HL-60 (cell line): Measurements from ENCODE around the gene RBM39.
A peak's percentile ranks its signal among the peaks of the same experiment; 100 is the strongest.

Experiments used
- DNase-seq, 2 experiments: peaks; one replicate each; pipeline ENCODE4 v3.0.0-alpha.2; 2010 to 2020; ENCODE audit warnings: low read depth in 1 of 2, low spot score in 1 of 2
- H3K27ac ChIP-seq: fragments of 250-450 bp; sonication (Bioruptor Pico); replicated peaks from 2 replicates; pipeline ENCODE4 v1.5.1; 2020; ENCODE audit warnings: mild to moderate bottlenecking, moderate library complexity
- H3K27me3 ChIP-seq: fragments of 250-450 bp; sonication (Bioruptor Pico); 2 replicates; pipeline ENCODE4 v1.5.1; 2021; ENCODE audit warnings: mild to moderate bottlenecking, moderate library complexity; ENCODE audit not compliant: insufficient read depth, poor library complexity, severe bottlenecking
- H3K4me3 ChIP-seq: replicated peaks from 2 replicates; pipeline ENCODE4 v1.5.1; 2011; ENCODE audit warnings: mild to moderate bottlenecking, control low read depth, low read length; ENCODE audit not compliant: insufficient read depth
- GABPA ChIP-seq: IDR thresholded peaks from 2 replicates; pipeline ENCODE4 v1.6.1; 2012; ENCODE audit warnings: low read depth
- POLR2AphosphoS5 ChIP-seq: IDR thresholded peaks from 2 replicates; pipeline ENCODE4 v1.6.1; 2012; ENCODE audit warnings: low read depth
- SPI1 ChIP-seq: IDR thresholded peaks from 2 replicates; pipeline ENCODE4 v1.6.1; 2012; ENCODE audit warnings: low read depth, mild to moderate bottlenecking, borderline replicate concordance
- TF ChIP-seq, protein P1 (sequence below): IDR thresholded peaks from 2 replicates; pipeline ENCODE4 v1.6.1; 2012; ENCODE audit warnings: low read depth; ENCODE audit not compliant: insufficient replicate concordance
- TF ChIP-seq, protein P2 (sequence below): IDR thresholded peaks from one replicate; pipeline ENCODE4 v1.5.1; 2011; ENCODE audit warnings: low read length, control low read depth, inconsistent platforms; ENCODE audit not compliant: insufficient read depth

Gene RBM39

DNA sequence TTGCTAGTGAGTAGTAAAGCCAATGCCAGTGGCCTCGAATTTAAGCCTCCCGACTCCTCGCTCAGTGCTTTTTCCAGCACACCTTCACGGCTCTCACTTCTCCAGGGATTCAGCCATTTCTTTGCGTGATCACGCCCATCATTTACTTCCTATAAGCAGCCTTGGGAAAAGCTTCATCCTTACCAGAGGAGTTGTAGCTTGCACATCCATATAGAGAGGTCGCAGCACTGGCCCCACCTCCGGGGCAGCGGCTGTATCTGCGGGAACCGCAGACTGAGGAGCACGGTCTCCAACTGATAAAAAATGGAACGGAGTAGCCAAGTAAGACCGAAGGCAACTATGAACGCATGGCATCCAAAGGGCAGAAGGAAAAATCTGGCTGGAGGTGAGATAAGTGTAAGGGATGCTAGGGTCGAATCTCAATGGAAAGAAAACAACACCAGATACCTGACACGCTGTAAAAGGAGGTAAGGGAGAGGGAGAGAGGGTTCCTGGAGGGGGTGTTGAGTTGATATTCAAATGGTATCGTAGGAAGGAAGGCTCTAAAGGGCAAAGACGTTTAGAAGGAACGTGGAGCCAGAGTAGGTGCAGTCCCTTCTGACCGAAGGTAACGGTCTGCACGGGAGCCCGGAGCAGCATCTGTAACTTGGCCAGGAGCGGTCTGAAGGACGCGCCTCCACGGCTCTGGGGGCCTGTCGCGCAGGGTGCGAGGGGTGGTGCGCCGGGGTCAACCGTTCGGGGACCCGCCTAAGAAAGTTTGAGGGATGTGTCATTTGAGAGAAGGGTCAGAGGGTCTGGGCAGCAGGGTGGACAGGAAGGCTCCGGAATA is 43.5 kb downstream of the RBM39 start:
- Histone ChIP-seq H3K4me3 (peak overlapping the region; percentile 96), H3K27ac (peak overlapping the region; percentile 83), H3K27me3 (no peaks in the 10 kb centered on the region)
- peak in 1 of 2 experiments; percentile 17 for DNase-seq
- TF ChIP-seq, protein P1, sequence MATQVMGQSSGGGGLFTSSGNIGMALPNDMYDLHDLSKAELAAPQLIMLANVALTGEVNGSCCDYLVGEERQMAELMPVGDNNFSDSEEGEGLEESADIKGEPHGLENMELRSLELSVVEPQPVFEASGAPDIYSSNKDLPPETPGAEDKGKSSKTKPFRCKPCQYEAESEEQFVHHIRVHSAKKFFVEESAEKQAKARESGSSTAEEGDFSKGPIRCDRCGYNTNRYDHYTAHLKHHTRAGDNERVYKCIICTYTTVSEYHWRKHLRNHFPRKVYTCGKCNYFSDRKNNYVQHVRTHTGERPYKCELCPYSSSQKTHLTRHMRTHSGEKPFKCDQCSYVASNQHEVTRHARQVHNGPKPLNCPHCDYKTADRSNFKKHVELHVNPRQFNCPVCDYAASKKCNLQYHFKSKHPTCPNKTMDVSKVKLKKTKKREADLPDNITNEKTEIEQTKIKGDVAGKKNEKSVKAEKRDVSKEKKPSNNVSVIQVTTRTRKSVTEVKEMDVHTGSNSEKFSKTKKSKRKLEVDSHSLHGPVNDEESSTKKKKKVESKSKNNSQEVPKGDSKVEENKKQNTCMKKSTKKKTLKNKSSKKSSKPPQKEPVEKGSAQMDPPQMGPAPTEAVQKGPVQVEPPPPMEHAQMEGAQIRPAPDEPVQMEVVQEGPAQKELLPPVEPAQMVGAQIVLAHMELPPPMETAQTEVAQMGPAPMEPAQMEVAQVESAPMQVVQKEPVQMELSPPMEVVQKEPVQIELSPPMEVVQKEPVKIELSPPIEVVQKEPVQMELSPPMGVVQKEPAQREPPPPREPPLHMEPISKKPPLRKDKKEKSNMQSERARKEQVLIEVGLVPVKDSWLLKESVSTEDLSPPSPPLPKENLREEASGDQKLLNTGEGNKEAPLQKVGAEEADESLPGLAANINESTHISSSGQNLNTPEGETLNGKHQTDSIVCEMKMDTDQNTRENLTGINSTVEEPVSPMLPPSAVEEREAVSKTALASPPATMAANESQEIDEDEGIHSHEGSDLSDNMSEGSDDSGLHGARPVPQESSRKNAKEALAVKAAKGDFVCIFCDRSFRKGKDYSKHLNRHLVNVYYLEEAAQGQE, result no peak
- TF ChIP-seq POLR2AphosphoS5 (no peak), GABPA (no peak), SPI1 (no peak)
- TF ChIP-seq, protein P2, sequence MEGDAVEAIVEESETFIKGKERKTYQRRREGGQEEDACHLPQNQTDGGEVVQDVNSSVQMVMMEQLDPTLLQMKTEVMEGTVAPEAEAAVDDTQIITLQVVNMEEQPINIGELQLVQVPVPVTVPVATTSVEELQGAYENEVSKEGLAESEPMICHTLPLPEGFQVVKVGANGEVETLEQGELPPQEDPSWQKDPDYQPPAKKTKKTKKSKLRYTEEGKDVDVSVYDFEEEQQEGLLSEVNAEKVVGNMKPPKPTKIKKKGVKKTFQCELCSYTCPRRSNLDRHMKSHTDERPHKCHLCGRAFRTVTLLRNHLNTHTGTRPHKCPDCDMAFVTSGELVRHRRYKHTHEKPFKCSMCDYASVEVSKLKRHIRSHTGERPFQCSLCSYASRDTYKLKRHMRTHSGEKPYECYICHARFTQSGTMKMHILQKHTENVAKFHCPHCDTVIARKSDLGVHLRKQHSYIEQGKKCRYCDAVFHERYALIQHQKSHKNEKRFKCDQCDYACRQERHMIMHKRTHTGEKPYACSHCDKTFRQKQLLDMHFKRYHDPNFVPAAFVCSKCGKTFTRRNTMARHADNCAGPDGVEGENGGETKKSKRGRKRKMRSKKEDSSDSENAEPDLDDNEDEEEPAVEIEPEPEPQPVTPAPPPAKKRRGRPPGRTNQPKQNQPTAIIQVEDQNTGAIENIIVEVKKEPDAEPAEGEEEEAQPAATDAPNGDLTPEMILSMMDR, result no peak

DNA sequence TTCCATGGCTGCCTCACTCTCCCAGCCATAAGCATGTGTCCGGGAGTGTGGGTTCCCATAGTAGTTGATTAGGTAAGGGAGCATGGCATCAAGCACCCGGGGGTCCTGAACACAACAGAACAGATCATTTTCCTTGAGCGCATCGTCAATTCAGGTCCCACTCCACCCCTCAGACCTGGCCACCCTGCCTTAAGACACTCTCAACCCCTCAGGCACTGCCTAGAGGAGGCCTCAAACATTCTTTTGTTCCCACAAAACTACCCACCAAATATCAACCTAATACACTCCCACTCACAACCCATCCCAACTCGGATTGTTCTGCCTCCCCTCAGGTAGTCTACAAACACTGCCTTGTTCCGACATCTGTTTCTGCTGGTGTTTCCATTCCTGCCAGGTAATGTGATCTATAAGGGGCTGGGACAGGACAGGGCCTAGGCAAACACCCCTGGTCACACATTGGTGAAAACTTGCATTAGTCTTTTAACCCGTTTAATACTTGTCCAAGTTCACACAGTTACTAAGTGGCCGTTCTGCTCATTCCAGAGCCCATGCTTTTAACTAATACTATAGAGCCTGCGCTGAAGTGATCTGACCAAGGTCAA is 44.3 kb downstream of the RBM39 start:
- no peak overlapping the region for H3K27ac ChIP-seq
- no peaks in the 10 kb centered on the region for H3K27me3 ChIP-seq
- DNase-seq, result no peak
- peak overlapping the region; percentile 96 for H3K4me3 ChIP-seq
- TF ChIP-seq, protein P2, result no peak
- TF ChIP-seq SPI1 (no peak), GABPA (no peak)

DNA sequence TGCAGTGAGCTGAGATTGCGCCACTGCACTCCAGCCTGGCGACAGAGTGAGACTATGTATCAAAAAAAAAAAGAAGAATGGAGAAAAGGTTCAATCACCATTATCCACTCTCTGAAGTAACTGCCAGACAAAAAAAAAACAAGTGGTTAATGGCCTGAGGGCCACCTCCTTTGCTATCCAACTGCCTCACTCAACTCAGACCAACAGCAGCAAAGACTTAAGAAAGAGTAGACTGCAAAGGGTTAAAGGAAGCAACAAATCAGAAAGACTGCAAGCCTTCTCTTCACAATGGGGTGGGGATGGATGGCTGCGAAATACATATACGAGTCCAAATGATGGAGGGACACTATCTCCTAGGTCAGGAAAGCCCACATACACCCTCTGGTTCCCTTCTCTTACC is 46.1 kb downstream of the RBM39 start:
- no peaks in the 10 kb centered on the region for H3K27me3 ChIP-seq
- DNase-seq, result no peak
- no peak overlapping the region for H3K4me3 ChIP-seq
- TF ChIP-seq GABPA (no peak), POLR2AphosphoS5 (no peak), SPI1 (no peak)
- TF ChIP-seq, protein P2, result no peak
- TF ChIP-seq, protein P1, result no peak
- H3K27ac ChIP-seq, result no peak overlapping the region
